AG04450 (cell line): Measurements from ENCODE around the gene G6PC3. TPM values are rescaled to one million over a fixed set of nuclear protein-coding genes. Genes with fewer than 3 reads are reported as not detected.

Experiments used
- CTCF ChIA-PET: fragments of 300-600, 350-600 bp; formaldehyde crosslinking; extraction: SDS; loops from one replicate; lab custom pipeline; 2022; ENCODE audit warnings: antibody characterized with exemption, inconsistent platforms; lab: Charles Lee
- POLR2A ChIA-PET: fragments of 350-600 bp; formaldehyde crosslinking; extraction: SDS; loops from one replicate; lab custom pipeline; 2021; ENCODE audit warnings: antibody characterized with exemption, inconsistent platforms; lab: Yijun Ruan, JAX
- DNase-seq: peaks from one replicate; pipeline ENCODE4 v3.0.0-alpha.2; 2011; ENCODE audit warnings: low read depth, low spot score
- H3K27ac ChIP-seq: one replicate; pipeline ENCODE4 v1.5.1; 2012; ENCODE audit warnings: low read depth, low read length, control low read depth
- H3K27me3 ChIP-seq: one replicate; pipeline ENCODE4 v1.6.0; 2012; ENCODE audit warnings: low read length; ENCODE audit not compliant: control insufficient read depth, insufficient read depth
- H3K4me3 ChIP-seq: 2 replicates; pipeline ENCODE4 v1.5.1; 2011; ENCODE audit warnings: mild to moderate bottlenecking, low read depth, low read length, control low read depth
- H3K9me3 ChIP-seq: 2 replicates; pipeline ENCODE4 v1.5.1; 2012; ENCODE audit warnings: low read length; ENCODE audit not compliant: control insufficient read depth, insufficient read depth
- polyA plus RNA-seq: library from polyadenylated mRNA; depleted of rRNA; stranded (reverse); fragments of >200 nt; gene quantifications from 2 replicates; pipeline ENCODE4 v1.2.3, GENCODE V29; 2011
- TF ChIP-seq, protein P1 (sequence below): IDR thresholded peaks from 2 replicates; pipeline ENCODE4 v1.5.1; 2011; ENCODE audit warnings: low read depth, low read length, control low read depth, inconsistent platforms

Gene G6PC3
- polyA plus RNA-seq, 1 experiment = 69.8 TPM

DNA sequence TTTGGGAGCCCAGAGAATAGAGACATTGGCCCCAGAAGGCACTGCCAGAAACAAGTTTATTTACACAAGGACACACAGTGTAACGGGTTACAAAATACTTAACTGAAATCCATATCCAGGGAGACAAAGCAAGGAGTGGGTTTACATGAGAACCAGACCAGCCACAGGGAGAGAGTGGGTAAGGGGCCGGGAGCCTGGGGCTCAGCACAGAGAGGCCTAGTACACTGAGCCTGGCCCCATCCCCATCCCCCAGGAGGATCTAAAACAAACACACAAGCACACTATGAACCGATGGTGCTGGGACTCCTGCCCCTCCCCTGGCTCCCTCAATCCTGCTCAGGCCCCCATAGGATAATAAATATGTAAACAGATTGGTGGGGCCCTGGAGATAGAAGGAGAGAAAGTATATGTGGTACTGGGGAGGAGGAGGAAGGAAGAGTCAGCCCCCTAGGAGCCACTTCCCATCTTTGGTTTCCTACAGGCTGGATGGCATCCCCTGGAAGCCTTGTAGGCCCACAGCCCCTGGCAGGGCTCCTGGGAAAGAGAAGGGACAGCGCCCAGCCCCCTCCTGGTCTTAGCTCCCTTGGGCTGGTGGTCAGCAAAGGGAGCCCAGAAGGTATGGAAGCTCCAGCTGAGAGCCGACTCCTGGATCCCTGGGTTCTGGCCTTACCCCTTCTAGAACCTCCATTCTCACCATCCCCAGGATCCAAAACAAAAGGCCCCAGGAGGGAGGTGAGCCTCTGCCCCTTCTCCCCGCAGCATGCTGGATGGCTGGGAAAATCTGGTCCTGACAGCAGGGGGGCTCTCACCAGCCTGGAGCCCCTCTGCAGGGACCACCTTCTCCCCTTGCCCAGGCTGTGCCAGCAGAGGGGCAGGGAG lies 6.4 kb downstream of the G6PC3 start:
- ChIA-PET CTCF (no interaction called here), POLR2A (interaction anchor here (0.6 kb wide), 1 partner anchor 655 kb away, joined by 3 read pairs; no protein-coding TSS in a partner anchor)
- Histone ChIP-seq H3K27me3 (no peaks in the 10 kb centered on the region), H3K4me3 (no peak overlapping the region), H3K9me3 (no peaks in the 10 kb centered on the region), H3K27ac (peak overlapping the region; percentile 47)
- no peak for DNase-seq
- TF ChIP-seq, protein P1, sequence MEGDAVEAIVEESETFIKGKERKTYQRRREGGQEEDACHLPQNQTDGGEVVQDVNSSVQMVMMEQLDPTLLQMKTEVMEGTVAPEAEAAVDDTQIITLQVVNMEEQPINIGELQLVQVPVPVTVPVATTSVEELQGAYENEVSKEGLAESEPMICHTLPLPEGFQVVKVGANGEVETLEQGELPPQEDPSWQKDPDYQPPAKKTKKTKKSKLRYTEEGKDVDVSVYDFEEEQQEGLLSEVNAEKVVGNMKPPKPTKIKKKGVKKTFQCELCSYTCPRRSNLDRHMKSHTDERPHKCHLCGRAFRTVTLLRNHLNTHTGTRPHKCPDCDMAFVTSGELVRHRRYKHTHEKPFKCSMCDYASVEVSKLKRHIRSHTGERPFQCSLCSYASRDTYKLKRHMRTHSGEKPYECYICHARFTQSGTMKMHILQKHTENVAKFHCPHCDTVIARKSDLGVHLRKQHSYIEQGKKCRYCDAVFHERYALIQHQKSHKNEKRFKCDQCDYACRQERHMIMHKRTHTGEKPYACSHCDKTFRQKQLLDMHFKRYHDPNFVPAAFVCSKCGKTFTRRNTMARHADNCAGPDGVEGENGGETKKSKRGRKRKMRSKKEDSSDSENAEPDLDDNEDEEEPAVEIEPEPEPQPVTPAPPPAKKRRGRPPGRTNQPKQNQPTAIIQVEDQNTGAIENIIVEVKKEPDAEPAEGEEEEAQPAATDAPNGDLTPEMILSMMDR = no peak

DNA sequence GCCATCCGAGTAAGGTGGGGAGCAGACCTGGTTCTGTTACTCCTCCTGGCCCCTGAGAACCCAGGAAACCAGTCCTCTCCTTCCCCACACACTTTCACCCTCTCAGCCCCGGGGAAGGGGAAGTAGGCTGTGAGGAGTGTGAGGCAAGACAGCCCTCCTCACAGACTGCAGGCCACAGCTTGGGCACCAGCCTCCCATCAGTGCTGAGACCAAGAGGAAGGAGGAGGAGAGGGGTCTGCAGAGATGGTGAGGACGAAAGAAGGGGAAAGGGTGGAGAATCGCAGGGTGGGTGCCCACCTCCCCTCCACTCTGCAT lies 7.0 kb downstream of the G6PC3 start:
- H3K27ac ChIP-seq = no peak overlapping the region
- no peak overlapping the region for H3K4me3 ChIP-seq
- no peaks in the 10 kb centered on the region for H3K27me3 ChIP-seq
- H3K9me3 ChIP-seq = no peaks in the 10 kb centered on the region
- ChIA-PET POLR2A (interaction anchor here (0.6 kb wide), 1 partner anchor 656 kb away, joined by 3 read pairs; no protein-coding TSS in a partner anchor), CTCF (no interaction called here)
- no peak for DNase-seq
- TF ChIP-seq, protein P1 = no peak

DNA sequence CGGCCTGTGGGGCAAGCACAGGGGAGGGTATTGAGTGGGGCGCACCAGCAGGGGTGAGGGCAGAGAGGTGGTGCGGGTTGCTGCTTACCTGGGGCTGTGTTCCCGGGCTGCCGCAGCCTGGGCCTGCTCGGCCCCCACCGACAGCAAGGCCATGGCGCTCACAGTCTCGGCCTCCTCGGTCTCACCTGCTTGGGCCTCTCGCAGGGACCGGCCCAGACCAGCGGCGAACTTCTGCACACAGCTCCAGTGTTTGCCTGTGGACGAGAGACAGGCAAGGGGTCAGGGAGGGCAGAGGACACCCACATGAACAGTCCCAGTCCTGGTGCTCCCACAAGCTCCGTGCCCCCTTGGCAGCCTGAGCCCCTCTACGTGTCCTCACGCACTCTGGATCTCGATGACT lies 7.9 kb downstream of the G6PC3 start:
- no peak overlapping the region for H3K4me3 ChIP-seq
- TF ChIP-seq, protein P1 = no peak
- no peak for DNase-seq
- ChIA-PET POLR2A (no interaction called here), CTCF (interaction anchor here (0.6 kb wide), 2 partner anchors 9 to 63 kb away, joined by 3 to 15 read pairs; no protein-coding TSS in a partner anchor)
- no peaks in the 10 kb centered on the region for H3K9me3 ChIP-seq
- H3K27me3 ChIP-seq = no peaks in the 10 kb centered on the region
- no peak overlapping the region for H3K27ac ChIP-seq

- no peak for DNase-seq
- ChIA-PET CTCF (no interaction called here), POLR2A (interaction anchor here (0.6 kb wide), 1 partner anchor 28 kb away, joined by 9 read pairs; no protein-coding TSS in a partner anchor)
- Histone ChIP-seq H3K4me3 (no peak overlapping the region), H3K9me3 (no peaks in the 10 kb centered on the region), H3K27ac (no peak overlapping the region), H3K27me3 (no peaks in the 10 kb centered on the region)
- TF ChIP-seq, protein P1 = no peak
Observed at GRCh38 chr17:44079877-44080821, 9.6 kb downstream of the G6PC3 start.
